ENCODE results near the gene BCAM.

GRCh38 chr19:44813841-44814470 lies 5.1 kb downstream of the BCAM start:
- TF ChIP-seq EZH2 (IDR thresholded peaks at IDR 0.05; ENCODE audit: insufficient read depth, poor library complexity, severe bottlenecking) (no peak), EZH2phosphoT487 (IDR thresholded peaks at IDR 0.05; ENCODE audit: insufficient read depth, low read depth) (no peak)
